Upper lobe of left lung (tissue), 6 donors: Measurements from ENCODE around the gene DLGAP4. TPM values are rescaled to one million over a fixed set of nuclear protein-coding genes. Genes with fewer than 3 reads are reported as not detected.
A peak's percentile ranks its signal among the peaks of the same experiment; 100 is the strongest.

Experiments
- ATAC-seq, 2 donors: fragments of 200-7000 bp; cut with Tn5 transposase; one replicate each; pipeline ENCODE4 v1.9.1; 2022; ENCODE audit warnings: mild to moderate bottlenecking in 2 of 2, moderate library complexity in 2 of 2; ENCODE audit not compliant: low FRiP score in 2 of 2
- DNase-seq, 2 donors: peaks; one replicate each; pipeline ENCODE4 v3.0.0-alpha.2; 2019 to 2020
- H3K27ac ChIP-seq, 4 donors: fragments of 200-600 bp; sonication (generic); one replicate each; pipeline ENCODE4 v1.5.1; 2016 to 2019
- H3K27me3 ChIP-seq, 4 donors: fragments of 200-600 bp; sonication (generic); one replicate each; pipeline ENCODE4 v1.5.1; 2017 to 2019
- H3K36me3 ChIP-seq, 4 donors: fragments of 200-600 bp; sonication (generic); one replicate each; pipeline ENCODE4 v1.5.1; 2016 to 2019
- H3K4me1 ChIP-seq, 4 donors: fragments of 200-600 bp; sonication (generic); one replicate each; pipeline ENCODE4 v1.5.1; 2018 to 2019
- H3K4me3 ChIP-seq, 4 donors: fragments of 200-600 bp; sonication (generic); one replicate each; pipeline ENCODE4 v1.5.1; 2017 to 2019; ENCODE audit warnings: mild to moderate bottlenecking in 2 of 4, moderate library complexity in 1 of 4
- H3K9me3 ChIP-seq, 4 donors: fragments of 200-600 bp; sonication (generic); one replicate each; pipeline ENCODE4 v1.5.1; 2018 to 2019
- EP300 ChIP-seq, 4 donors: sonication (generic); formaldehyde crosslinking; IDR thresholded peaks; one replicate each; pipeline ENCODE4 v1.5.1; 2017; ENCODE audit warnings: antibody characterized with exemption in 4 of 4, control low read depth in 2 of 4
- POLR2A ChIP-seq, 4 donors: fragments of 450-650 bp; IDR thresholded peaks; one replicate each; pipeline ENCODE4 v1.5.1; 2016 to 2017; ENCODE audit warnings: antibody characterized with exemption in 4 of 4, mild to moderate bottlenecking in 2 of 4
- POLR2AphosphoS5 ChIP-seq, 2 donors: sonication (generic); formaldehyde crosslinking; IDR thresholded peaks; one replicate each; pipeline ENCODE4 v1.5.1; 2017; ENCODE audit warnings: antibody characterized with exemption in 2 of 2
- WGBS, 2 donors: methylation state at CpG; one replicate each; pipeline ENCODE4 v1.1.5; 2017 to 2018; 5-methylcytosine and 5-hydroxymethylcytosine counted together
- total RNA-seq, 6 donors: library from RNA; depleted of rRNA in 4 of 6; stranded (reverse); fragments of >200 nt in 4 of 6; gene quantifications; one replicate each; pipeline versions ENCODE4 v1.1.0 to v1.2.1, GENCODE V29; 2016 to 2021
- TF ChIP-seq, protein P1 (sequence below), 6 experiments: fragments of 450-650 bp in 4 of 6; fragments of 200-600 bp in 2 of 6; sonication (generic) in 2 of 6; IDR thresholded peaks; one replicate each; pipeline ENCODE4 v1.5.1; 2016 to 2019; ENCODE audit warnings: antibody characterized with exemption in 6 of 6
- donor health status: DM: no; HTN: no; CAD: no; lungs with moderate emphysema.
- donor health status: DM: no; HTN: yes; CAD: no; lungs with severe emphysema.

DLGAP4 gene
- total RNA-seq, 6 donors from 2014 or later = 31.5 to 92.0 (median 49.9) TPM

DNA sequence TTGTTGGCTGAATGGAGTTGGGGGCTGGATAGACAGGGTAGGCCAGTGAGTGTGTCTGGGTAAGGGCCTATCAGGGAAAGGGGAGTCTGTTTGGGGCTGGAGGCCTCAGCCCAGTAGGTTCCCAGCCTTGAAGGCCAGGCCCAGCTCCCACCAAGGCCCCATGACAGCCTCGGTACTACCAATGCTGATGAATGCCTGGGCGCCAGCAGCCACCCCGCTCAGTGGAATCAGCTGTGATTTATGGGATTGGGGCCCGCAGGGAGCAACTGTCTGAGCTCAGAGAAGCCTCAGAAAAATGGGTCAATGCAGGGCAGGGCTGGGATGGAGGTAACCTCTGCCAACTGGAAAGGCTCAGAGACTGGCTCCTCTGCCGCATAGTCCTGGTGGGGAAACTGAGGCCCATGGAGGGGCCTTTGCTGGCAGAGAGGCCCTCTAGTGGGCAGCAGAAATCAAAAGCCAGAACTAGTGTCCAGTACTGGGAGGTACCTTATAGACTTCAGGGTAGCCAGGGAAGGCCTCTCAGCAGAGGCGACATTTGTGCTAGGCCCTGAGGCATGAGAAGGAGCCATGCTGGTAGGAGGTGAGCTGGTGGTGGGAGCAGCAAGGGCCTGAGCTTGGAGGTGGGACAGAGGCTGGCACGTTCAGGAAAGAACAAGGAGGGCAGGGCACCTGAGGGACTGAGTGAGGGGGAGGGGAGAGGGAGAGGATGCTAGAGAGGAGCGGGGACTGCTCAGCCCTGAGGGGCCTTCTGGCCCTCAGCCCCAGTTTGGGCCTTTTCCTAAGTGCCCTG is 36.4 kb downstream of the DLGAP4 start:
- Histone ChIP-seq H3K27me3 (no peaks in the 10 kb centered on the region), H3K9me3 (no peaks in the 10 kb centered on the region), H3K4me1 (no peaks in the 10 kb centered on the region), H3K4me3 (no peak overlapping the region), H3K36me3 (no peaks in the 10 kb centered on the region), H3K27ac (no peak overlapping the region)
- DNase-seq (no peak), ATAC-seq (no peak)
- 72 to 79% methylated on average over 8 of the region's 8 CpGs for WGBS, 2 donors
- TF ChIP-seq POLR2A (IDR thresholded peaks at IDR 0.05) = no peak

DNA sequence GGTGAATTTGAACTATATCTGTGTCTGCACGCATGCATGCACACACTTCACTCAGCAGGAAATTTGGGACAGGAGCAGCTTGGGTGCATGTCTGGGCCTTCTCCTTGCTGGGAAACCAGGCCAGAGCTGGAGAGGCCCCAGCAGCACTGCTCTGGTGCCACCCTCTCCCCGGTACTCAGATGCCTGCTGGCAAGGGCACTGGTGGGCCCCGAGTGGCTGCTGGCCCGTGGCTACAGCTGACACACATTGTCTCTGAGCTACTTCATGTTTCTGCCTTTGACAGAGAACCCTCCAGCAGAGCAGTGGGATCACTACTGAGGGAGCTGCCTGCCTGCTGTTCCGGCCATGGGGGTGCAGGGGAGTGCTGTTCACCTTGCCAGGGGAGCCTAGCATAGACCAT is 37.5 kb downstream of the DLGAP4 start:
- Histone ChIP-seq H3K4me1 (no peaks in the 10 kb centered on the region), H3K9me3 (no peaks in the 10 kb centered on the region), H3K36me3 (no peaks in the 10 kb centered on the region), H3K27me3 (no peaks in the 10 kb centered on the region), H3K4me3 (no peak overlapping the region), H3K27ac (no peak overlapping the region)
- no peak for DNase-seq
- ATAC-seq = no peak
- WGBS, 2 donors = 77 to 95% methylated on average over 3 to 5 of the region's 5 CpGs
- no peak for TF ChIP-seq POLR2A (IDR thresholded peaks at IDR 0.05)
- TF ChIP-seq, protein P1, sequence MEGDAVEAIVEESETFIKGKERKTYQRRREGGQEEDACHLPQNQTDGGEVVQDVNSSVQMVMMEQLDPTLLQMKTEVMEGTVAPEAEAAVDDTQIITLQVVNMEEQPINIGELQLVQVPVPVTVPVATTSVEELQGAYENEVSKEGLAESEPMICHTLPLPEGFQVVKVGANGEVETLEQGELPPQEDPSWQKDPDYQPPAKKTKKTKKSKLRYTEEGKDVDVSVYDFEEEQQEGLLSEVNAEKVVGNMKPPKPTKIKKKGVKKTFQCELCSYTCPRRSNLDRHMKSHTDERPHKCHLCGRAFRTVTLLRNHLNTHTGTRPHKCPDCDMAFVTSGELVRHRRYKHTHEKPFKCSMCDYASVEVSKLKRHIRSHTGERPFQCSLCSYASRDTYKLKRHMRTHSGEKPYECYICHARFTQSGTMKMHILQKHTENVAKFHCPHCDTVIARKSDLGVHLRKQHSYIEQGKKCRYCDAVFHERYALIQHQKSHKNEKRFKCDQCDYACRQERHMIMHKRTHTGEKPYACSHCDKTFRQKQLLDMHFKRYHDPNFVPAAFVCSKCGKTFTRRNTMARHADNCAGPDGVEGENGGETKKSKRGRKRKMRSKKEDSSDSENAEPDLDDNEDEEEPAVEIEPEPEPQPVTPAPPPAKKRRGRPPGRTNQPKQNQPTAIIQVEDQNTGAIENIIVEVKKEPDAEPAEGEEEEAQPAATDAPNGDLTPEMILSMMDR (IDR thresholded peaks at IDR 0.05) = no peak
- no peak for TF ChIP-seq EP300 (IDR thresholded peaks at IDR 0.05)
- TF ChIP-seq POLR2AphosphoS5 (IDR thresholded peaks at IDR 0.05) = no peak

DNA sequence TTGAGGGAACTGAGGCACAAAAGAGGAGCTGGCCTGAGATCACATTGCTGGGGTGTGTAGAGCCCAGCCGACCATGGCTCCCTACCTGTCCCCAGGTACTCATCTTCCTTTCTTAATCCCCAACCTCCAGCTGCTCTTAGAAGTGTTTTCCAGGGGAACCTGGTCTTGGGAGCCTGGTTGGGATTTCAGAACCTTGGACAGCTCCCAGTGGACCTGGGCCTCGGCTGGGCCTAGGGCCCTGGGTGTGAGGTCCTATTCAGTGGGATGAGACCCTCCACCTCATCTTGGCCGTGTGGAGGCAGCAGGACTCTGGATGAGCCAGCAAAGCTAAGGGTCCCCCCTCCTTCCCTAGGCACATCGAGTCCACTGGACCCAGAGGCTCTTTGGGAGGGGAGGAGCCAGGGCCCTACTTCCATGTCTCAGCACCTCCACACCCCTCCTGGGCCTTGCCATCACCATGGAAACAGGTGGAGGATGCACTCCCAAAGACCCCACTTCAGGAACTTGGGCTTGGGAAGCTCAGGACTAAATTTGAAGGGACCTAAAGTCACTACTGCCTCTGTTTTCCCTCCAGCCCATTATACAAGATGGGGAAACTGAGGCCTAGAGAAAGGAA is 38.5 kb downstream of the DLGAP4 start:
- 6 to 17% methylated on average over 2 to 4 of the region's 4 CpGs for WGBS, 2 donors
- Histone ChIP-seq H3K27me3 (no peaks in the 10 kb centered on the region), H3K9me3 (no peaks in the 10 kb centered on the region), H3K27ac (no peak overlapping the region), H3K4me3 (no peak overlapping the region), H3K4me1 (no peaks in the 10 kb centered on the region), H3K36me3 (no peaks in the 10 kb centered on the region)
- DNase-seq (no peak), ATAC-seq (peak in 1 of 2 donors; percentile 6)
- TF ChIP-seq EP300 (IDR thresholded peaks at IDR 0.05) (no peak), POLR2A (IDR thresholded peaks at IDR 0.05) (no peak), POLR2AphosphoS5 (IDR thresholded peaks at IDR 0.05) (no peak)
- TF ChIP-seq, protein P1 (IDR thresholded peaks at IDR 0.05) = no peak

DNA sequence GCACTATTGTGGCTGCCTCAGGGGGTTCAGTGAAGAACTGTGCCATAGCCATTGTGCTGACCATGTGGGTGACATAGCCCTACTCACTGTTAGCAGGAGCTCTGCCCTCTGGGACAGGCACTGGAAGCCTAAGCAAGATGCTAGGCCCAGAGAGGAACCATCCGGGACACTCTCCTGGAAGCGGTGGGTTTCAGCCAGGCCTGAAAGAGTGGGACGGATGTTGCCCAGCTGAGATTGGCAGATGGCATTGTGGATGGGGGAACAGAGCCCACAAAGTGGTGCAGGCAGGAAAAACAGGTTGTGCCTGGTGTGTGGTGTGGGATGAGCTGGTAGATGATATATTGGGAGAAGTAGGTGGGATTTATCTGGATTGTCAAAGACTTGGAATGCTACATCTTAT is 40.1 kb downstream of the DLGAP4 start:
- H3K9me3 ChIP-seq = no peaks in the 10 kb centered on the region
- 88 to 92% methylated on average over 3 of the region's 3 CpGs for WGBS, 2 donors
- no peak overlapping the region for H3K4me3 ChIP-seq
- TF ChIP-seq EP300 (IDR thresholded peaks at IDR 0.05) = no peak
- TF ChIP-seq, protein P1 (IDR thresholded peaks at IDR 0.05) = no peak
- no peak for TF ChIP-seq POLR2A (IDR thresholded peaks at IDR 0.05)
- TF ChIP-seq POLR2AphosphoS5 (IDR thresholded peaks at IDR 0.05) = no peak
- DNase-seq (no peak), ATAC-seq (no peak)
- no peaks in the 10 kb centered on the region for H3K36me3 ChIP-seq
- no peaks in the 10 kb centered on the region for H3K27me3 ChIP-seq
- H3K4me1 ChIP-seq = no peaks in the 10 kb centered on the region
- H3K27ac ChIP-seq = no peak overlapping the region

DNA sequence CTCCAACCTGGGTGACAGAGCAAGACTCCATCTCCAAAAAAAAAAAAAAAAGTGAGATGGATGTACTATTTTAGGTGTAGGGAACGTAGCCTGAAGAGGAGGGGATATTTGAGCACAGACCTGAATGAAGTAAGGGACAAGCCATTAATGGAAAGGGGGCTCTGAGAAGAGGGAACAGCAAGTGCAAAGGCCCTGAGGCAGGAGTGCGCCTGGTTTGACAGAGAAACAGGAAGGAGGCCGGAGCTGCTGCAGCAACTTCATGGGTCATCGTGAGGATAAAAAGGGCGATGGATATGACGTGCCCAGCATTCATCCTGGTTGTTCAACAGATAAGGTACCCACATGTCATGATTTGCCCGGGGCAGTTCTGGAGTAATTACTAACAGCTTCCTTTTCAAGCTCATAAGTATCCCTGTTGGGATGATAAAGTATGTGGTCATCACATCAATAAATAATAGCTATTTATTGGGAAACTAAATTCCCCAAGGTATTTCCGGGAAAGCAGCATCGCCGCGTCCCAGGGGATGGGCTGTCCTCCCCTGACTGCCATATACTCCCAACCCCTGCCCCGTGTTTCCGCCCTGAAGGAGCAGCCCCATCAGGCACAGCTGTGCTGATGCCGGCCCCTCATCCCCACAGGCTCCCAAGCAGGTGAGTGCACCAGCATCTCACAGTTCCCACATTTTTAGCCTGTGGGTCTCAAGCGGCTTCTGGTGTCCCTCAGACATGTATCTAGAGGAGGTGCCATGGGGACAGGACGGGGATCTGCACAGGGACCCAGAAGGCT is 43.4 kb downstream of the DLGAP4 start:
- Histone ChIP-seq H3K27me3 (no peaks in the 10 kb centered on the region), H3K4me3 (no peak overlapping the region), H3K27ac (no peak overlapping the region), H3K9me3 (no peaks in the 10 kb centered on the region), H3K36me3 (no peaks in the 10 kb centered on the region), H3K4me1 (no peaks in the 10 kb centered on the region)
- DNase-seq = no peak
- no peak for ATAC-seq
- no peak for TF ChIP-seq POLR2A (IDR thresholded peaks at IDR 0.05)
- TF ChIP-seq POLR2AphosphoS5 (IDR thresholded peaks at IDR 0.05) = no peak
- TF ChIP-seq, protein P1 (IDR thresholded peaks at IDR 0.05) = no peak
- no peak for TF ChIP-seq EP300 (IDR thresholded peaks at IDR 0.05)
- WGBS, 2 donors = 79 to 86% methylated on average over 16 of the region's 16 CpGs
